ENCODE results near the gene TTLL9. TPM values are rescaled to one million over a fixed set of nuclear protein-coding genes. Genes with fewer than 3 reads are reported as not detected.
A peak's percentile ranks its signal among the peaks of the same experiment; 100 is the strongest.
"Not testable (repeated sequence)": the region's sequence is repeated elsewhere in the genome, so short reads cannot be mapped to it uniquely, and the experiment has no call there.

The TTLL9 gene
- total RNA-seq, 1 experiment from 2014 or later: not detected

- Histone ChIP-seq H3K4me3 (no peak overlapping the region), H3K36me3 (no peaks in the 10 kb centered on the region), H3K27me3 (no peaks in the 10 kb centered on the region), H3K9me3 (no peaks in the 10 kb centered on the region)
- DNase-seq: no peak
Measured at GRCh38 chr20:31896049-31896448, 25.6 kb downstream of the TTLL9 start.

GRCh38 chr20:31897541-31897940 is 27.1 kb downstream of the TTLL9 start:
- H3K36me3 ChIP-seq: no peaks in the 10 kb centered on the region
- H3K9me3 ChIP-seq: no peaks in the 10 kb centered on the region
- no peak overlapping the region for H3K4me3 ChIP-seq
- no peak for DNase-seq
- H3K27me3 ChIP-seq: no peaks in the 10 kb centered on the region

DNA sequence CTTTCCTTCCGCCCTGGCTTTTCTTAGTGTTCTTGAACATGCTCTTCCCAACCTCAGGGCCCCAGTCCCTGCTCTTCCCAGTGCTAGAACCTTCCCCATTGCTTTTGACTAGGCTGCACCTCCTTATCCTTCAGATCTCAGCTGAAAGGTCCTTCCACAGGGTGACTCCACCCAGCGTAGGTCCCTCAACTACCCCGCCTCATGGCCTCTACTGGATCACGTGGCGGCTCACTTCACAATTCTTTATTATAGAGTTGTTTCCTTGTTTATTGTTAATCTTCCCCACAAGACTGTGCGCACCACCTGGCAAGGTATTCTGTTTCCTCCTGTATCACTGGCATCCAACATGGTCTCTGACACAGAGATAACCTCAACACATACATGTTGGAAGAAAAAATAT is 31.2 kb downstream of the TTLL9 start:
- Histone ChIP-seq H3K9me3 (no peaks in the 10 kb centered on the region), H3K27me3 (no peaks in the 10 kb centered on the region), H3K36me3 (no peaks in the 10 kb centered on the region), H3K4me3 (no peak overlapping the region)
- DNase-seq: no peak

GRCh38 chr20:31903627-31904386 is 33.4 kb downstream of the TTLL9 start:
- DNase-seq: no peak
- H3K4me3 ChIP-seq: no peak overlapping the region
- H3K27me3 ChIP-seq: no peaks in the 10 kb centered on the region
- H3K9me3 ChIP-seq: no peaks in the 10 kb centered on the region
- no peaks in the 10 kb centered on the region for H3K36me3 ChIP-seq

DNA sequence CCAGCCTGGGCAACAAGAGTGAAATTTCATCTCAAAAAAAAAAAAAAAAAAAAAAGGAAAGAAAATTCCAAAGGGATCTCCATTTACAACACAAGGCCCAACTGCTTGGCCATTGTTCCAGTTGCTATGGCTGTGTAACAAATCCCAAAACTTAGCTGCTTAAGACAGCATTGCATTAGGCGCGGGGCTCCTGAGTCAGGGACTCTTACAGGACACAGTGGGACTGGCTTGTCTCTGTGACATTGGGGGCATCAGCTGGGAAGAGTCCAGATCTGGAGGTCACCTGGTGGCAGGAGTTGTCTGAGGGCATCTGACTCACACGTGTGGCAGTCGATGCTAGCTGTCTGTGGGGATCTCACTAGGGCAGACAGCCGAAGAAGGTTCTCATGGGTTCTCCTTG is 35.6 kb downstream of the TTLL9 start:
- Histone ChIP-seq H3K36me3 (no peaks in the 10 kb centered on the region), H3K4me3 (no peak overlapping the region), H3K9me3 (no peaks in the 10 kb centered on the region), H3K27me3 (no peaks in the 10 kb centered on the region)
- DNase-seq: no peak

DNA sequence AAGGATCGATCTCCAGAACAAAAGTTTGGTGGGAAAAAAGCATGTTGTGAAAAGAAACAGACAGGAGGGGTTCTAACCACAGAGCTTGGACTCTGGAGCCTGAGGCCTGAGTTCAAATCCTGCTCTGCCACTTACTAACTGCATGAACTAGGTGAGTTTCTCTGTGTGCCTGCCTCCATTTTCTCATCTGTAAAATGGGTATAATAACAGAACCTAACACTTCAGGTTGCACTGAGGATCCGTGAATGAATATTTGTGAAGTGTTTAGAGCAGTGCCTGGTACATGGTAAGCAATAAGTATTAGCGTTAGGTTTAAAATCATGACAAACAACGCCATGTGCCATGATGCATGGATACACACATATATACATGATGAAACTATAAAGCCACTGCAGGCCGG is 36.6 kb downstream of the TTLL9 start:
- Histone ChIP-seq H3K4me3 (no peak overlapping the region), H3K27me3 (no peaks in the 10 kb centered on the region), H3K36me3 (no peaks in the 10 kb centered on the region), H3K9me3 (no peaks in the 10 kb centered on the region)
- DNase-seq: no peak

DNA sequence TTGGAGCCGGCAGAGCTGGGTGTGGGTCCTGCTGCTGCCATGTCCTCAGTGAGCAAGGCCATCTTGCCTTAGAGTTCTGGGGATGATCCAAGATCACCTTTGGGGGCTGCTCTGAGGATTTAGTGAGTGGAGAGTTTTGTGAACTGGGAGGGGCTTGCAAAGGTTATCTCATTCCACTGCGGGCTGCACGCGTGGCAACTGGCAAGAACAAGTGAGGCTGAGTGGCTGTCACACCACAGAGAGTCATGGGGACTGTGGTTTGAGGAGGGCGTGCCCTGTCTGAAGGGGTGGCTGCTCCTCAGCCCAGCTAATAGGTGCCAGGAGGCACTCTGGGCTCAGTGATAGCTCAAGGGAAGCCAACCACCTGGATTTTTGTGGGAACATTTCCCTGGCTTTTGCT is 37.6 kb downstream of the TTLL9 start:
- no peak for DNase-seq
- no peaks in the 10 kb centered on the region for H3K9me3 ChIP-seq
- H3K27me3 ChIP-seq: no peaks in the 10 kb centered on the region
- no peak overlapping the region for H3K4me3 ChIP-seq
- no peaks in the 10 kb centered on the region for H3K36me3 ChIP-seq

DNA sequence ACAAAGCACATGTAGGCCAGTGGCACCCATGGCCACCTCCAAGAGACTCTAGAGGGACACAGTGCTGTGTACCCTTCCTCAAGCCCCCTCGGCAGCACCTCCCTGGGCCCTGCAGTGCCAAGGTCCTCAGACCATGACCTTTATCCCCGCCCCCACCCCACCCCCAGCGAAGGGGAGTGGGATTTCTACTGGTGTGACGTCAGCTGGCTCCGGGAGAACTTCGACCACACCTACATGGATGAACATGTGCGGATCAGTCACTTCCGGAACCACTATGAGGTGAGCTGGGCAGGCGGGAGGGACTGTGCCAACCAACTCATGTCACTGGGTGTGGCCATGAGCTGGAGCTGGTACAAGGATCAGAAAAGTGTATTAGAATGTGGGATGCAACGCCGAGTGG is 38.0 kb downstream of the TTLL9 start:
- Histone ChIP-seq H3K4me3 (no peak overlapping the region), H3K9me3 (no peaks in the 10 kb centered on the region), H3K27me3 (no peaks in the 10 kb centered on the region), H3K36me3 (no peaks in the 10 kb centered on the region)
- DNase-seq: peak; percentile 41

DNA sequence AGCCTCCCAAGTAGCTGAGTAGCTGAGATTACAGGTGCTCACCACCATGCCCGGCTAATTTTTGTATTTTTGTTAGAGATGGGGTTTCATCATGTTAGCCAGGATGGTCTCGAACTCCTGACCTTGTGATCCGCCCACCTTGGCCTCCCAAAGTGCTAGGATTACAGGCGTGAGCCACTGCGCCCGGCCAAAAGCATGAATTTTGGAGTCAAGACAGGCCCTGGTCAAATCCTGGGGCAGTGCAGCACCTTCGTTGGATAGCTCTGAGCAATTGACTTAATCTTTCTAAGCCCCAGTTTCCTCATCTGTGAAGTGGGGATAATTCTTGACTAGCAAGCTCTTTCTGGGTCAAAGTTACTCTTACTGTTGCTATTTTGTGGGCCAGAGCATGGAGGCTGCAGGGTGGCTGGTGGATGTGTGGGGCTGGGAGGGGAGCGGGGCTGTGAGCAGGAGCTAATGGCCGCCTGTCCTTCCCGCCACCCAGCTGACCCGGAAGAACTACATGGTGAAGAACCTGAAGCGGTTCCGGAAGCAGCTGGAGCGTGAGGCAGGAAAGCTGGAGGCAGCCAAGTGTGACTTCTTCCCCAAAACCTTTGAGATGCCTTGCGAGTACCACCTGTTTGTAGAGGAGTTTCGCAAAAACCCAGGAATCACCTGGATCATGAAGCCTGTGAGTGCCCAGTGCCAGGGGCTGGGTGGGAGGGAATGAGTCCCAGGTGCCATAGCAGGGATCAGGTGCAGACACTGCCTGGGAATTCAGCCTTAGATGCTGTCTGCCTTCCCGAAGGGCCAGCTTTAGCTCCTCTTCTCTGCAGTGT is 39.0 kb downstream of the TTLL9 start:
- H3K4me3 ChIP-seq: no peak overlapping the region
- no peaks in the 10 kb centered on the region for H3K9me3 ChIP-seq
- no peak for DNase-seq
- no peaks in the 10 kb centered on the region for H3K36me3 ChIP-seq
- H3K27me3 ChIP-seq: no peaks in the 10 kb centered on the region

DNA sequence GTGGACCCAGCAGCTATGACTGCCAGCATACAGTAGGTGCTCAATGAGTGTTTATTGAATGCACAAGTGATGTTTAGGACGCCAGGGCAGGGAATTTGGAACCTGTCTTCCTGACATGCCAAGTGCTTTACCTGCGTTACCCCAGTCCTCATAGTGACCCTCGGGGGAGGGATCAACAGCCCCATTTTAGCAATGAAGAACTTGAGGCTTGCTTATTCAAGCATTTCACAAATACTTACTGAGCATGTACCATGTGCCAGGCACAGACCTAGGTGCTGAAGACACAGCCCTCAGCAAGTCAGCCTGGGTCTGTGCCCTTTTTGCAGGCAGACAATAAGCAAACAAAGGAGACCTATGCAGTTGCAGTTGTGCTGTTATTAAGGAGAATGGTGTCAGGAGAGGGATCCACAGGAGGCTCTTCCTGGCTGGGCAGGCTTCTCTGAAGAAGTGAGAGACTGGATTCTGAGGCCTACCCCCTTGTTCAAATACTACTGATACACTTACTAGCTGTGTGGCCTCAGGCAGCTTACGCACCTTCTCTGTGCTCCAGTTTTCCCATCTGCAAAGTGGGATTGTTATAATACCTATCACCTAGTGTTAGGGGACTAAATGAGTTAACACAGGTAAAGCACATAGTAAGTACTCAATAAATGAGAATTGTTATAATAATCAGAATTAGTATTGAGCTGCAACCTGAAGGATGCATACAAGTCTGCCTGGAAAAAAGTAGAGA is 39.8 kb downstream of the TTLL9 start:
- no peak for DNase-seq
- no peak overlapping the region for H3K4me3 ChIP-seq
- H3K9me3 ChIP-seq: no peaks in the 10 kb centered on the region
- H3K36me3 ChIP-seq: no peaks in the 10 kb centered on the region
- H3K27me3 ChIP-seq: no peaks in the 10 kb centered on the region

DNA sequence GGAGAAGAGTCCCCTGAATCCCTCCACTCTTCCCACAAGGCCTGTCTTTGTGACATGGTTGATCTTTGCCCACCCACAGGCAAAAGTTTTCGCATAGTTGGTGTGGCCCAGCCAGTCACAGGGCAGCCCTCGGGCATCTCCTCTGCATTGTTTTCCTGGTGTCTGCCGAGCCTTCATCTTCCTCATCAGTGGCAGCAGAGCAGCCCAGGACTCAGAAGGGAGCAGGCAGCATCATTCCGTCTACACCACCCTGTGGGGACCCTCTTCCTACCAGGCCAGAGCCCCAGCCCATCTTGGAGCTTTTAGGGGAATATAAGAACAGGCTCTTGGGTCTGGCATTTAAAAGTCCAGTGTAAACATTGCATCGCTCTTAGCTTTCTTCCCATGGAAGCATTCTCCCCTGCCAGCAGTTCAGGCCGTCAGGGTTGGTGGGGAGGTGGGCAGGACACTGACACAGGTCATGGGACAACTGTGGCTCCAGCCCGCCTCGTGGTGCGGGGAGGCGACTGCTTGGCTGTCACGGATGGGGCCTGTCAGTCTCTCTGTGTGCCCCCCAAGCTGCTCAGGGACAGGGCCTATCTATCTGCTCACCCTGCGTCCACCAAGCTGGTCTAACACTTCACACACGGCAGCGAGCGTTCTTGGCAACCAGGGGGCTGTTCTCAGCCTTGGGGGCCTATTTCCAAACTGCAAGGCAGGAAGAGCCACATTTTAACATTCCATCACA is 43.2 kb downstream of the TTLL9 start:
- H3K4me3 ChIP-seq: no peak overlapping the region
- H3K27me3 ChIP-seq: no peaks in the 10 kb centered on the region
- DNase-seq: no peak
- H3K9me3 ChIP-seq: no peaks in the 10 kb centered on the region
- no peaks in the 10 kb centered on the region for H3K36me3 ChIP-seq

- Histone ChIP-seq H3K9me3 (no peaks in the 10 kb centered on the region), H3K4me3 (no peak overlapping the region), H3K27me3 (no peaks in the 10 kb centered on the region), H3K36me3 (no peaks in the 10 kb centered on the region)
- DNase-seq: no peak
Measured at GRCh38 chr20:31914170-31914569, 43.7 kb downstream of the TTLL9 start.

GRCh38 chr20:31915491-31916280 is 45.3 kb downstream of the TTLL9 start:
- no peaks in the 10 kb centered on the region for H3K27me3 ChIP-seq

GRCh38 chr20:31916708-31917107 is 46.3 kb downstream of the TTLL9 start:
- Histone ChIP-seq H3K4me3 (no peak overlapping the region), H3K36me3 (no peaks in the 10 kb centered on the region), H3K9me3 (no peaks in the 10 kb centered on the region), H3K27me3 (no peaks in the 10 kb centered on the region)
- no peak for DNase-seq

More at GRCh38 chr20:31915491-31916280, 45.3 kb downstream of the TTLL9 start:
- Histone ChIP-seq H3K4me3 (no peak overlapping the region), H3K36me3 (no peaks in the 10 kb centered on the region), H3K9me3 (no peaks in the 10 kb centered on the region)
- no peak for DNase-seq

DNA sequence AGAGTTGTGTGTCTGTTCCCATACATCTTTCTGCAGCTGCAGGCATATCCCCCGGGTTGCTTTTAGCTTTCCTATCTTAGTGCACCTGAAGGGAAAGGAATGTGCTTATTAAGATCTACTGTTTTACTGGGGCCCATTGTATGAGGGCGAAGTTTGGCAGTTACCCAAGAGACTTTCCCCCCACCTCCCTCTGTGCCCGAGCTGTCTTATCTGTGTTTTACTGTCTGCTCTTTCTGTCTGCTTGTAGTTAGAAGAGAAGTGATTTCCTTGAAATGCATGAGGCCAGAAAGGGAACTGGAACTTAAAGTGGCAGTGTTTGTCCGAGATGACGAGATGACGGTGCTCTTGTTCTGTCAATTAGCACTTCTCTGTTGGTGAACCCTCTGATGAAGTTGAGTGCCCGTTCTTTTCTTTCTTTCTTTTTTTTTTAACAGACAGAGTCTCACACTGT is 47.6 kb downstream of the TTLL9 start:
- not testable (repeated sequence) for H3K36me3 ChIP-seq, DNase-seq, H3K9me3 ChIP-seq, H3K27me3 ChIP-seq, H3K4me3 ChIP-seq
